PFSK-1 (cell line): ENCODE measurements around the gene SLC6A11.

ENCODE experiments used
- FOXP2 ChIP-seq: optimal IDR thresholded peaks from 2 replicates; pipeline ENCODE3; 2011; ENCODE audit warnings: borderline replicate concordance, control low read depth, inconsistent platforms; ENCODE audit not compliant: insufficient read depth; ENCODE audit errors: extremely low read length, extremely low read depth
- POLR2AphosphoS5 ChIP-seq: IDR thresholded peaks from 2 replicates; pipeline ENCODE4 v1.6.1; 2012; ENCODE audit warnings: low read depth, mild to moderate bottlenecking, control low read depth, low read length, moderate library complexity
- SIN3A ChIP-seq: IDR thresholded peaks from 2 replicates; pipeline ENCODE4 v1.6.1; 2012; ENCODE audit warnings: mild to moderate bottlenecking, low read length, moderate library complexity, borderline replicate concordance; ENCODE audit not compliant: insufficient read depth
- TAF1 ChIP-seq: IDR thresholded peaks from 2 replicates; pipeline ENCODE4 v1.6.1; 2012; ENCODE audit warnings: low read length, control low read depth, borderline replicate concordance; ENCODE audit not compliant: insufficient read depth
- TF ChIP-seq, protein P1 (sequence below), 2 experiments: IDR thresholded peaks; 2 replicates each; pipeline versions ENCODE4 v1.6.1 to v1.8.0; 2011 to 2012; ENCODE audit warnings: low read depth in 2 of 2, low read length in 2 of 2, control low read depth in 1 of 2, inconsistent platforms in 1 of 2, mild to moderate bottlenecking in 1 of 2, moderate library complexity in 1 of 2; ENCODE audit not compliant: insufficient read depth in 1 of 2

SLC6A11 gene

DNA sequence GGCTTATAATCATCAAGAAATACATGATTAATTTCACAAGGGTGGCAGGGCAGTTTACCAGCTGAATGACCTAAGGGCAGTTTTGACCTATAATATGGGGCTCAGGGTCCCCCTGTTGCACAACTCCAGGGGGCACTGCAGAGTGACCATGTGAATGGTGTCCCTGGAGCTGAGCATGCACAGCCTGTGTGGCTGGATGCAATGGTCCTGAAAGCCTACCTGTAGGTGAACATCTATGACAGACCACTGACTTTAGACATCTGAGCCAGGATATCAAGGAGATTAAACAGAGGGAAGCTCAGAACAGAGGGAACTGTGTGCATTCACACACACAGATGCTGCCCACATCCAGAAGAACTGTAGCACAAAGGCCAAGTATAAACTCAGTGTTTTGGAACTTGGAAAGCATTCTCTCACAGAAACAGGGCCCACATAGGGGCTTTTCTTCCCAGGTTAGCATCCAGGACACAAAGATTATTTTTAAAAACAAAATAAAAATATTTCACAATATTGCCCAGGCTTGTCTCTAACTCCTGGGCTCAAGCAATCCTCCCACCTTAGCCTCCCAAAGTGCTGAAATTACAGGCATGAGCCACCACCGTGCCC is 7.8 kb upstream of the SLC6A11 start:
- TF ChIP-seq TAF1 (no peak), FOXP2 (no peak)

DNA sequence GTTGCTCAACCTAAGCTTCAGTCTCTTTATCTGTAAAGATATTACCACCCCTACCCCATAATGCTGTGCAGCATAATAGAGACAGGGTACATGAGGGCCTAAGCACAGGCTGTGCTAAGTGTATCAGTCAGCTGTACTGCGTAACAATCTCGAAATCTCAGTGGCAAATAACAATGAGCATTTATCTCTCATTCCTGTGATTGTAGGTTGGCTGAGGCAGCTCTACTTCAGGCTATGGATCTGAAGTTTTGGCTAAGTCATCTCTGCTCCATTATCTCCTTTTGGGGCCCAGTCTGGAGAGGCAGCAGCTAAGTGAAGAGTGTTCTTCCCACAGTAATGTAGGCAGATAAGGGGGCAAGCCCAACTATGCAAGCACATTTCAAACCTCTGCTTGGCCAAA is 7.1 kb upstream of the SLC6A11 start:
- TF ChIP-seq FOXP2 (no peak), TAF1 (no peak), POLR2AphosphoS5 (no peak), SIN3A (no peak)
- TF ChIP-seq, protein P1, sequence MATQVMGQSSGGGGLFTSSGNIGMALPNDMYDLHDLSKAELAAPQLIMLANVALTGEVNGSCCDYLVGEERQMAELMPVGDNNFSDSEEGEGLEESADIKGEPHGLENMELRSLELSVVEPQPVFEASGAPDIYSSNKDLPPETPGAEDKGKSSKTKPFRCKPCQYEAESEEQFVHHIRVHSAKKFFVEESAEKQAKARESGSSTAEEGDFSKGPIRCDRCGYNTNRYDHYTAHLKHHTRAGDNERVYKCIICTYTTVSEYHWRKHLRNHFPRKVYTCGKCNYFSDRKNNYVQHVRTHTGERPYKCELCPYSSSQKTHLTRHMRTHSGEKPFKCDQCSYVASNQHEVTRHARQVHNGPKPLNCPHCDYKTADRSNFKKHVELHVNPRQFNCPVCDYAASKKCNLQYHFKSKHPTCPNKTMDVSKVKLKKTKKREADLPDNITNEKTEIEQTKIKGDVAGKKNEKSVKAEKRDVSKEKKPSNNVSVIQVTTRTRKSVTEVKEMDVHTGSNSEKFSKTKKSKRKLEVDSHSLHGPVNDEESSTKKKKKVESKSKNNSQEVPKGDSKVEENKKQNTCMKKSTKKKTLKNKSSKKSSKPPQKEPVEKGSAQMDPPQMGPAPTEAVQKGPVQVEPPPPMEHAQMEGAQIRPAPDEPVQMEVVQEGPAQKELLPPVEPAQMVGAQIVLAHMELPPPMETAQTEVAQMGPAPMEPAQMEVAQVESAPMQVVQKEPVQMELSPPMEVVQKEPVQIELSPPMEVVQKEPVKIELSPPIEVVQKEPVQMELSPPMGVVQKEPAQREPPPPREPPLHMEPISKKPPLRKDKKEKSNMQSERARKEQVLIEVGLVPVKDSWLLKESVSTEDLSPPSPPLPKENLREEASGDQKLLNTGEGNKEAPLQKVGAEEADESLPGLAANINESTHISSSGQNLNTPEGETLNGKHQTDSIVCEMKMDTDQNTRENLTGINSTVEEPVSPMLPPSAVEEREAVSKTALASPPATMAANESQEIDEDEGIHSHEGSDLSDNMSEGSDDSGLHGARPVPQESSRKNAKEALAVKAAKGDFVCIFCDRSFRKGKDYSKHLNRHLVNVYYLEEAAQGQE (IDR thresholded peaks at IDR 0.05; ENCODE audit: insufficient read depth in 1 of 2, low read depth in 2 of 2, low read length in 2 of 2): no peak

DNA sequence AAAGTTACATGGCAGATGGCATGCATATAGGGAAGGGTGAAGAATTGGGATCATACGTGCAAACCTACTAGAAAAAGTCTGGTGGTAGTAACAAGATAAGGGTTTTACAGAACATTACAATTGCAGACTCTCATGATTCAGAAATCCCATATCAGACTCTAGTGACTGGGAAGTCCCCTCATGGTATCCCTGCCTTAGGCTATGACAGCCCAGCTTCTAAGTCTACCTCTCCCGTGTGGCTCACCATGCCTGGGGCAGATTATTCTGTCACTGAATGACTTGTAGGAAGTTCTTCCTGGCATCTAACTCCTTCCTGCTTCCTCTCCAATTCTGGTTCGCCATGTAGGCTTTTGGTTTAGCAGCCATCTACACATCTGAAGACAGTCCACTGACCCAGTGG is 5.7 kb upstream of the SLC6A11 start:
- TF ChIP-seq FOXP2: no peak
- TF ChIP-seq, protein P1 (IDR thresholded peaks at IDR 0.05; ENCODE audit: insufficient read depth in 1 of 2, low read depth in 2 of 2, low read length in 2 of 2): no peak
- no peak for TF ChIP-seq TAF1
- TF ChIP-seq SIN3A: no peak
- TF ChIP-seq POLR2AphosphoS5: no peak

DNA sequence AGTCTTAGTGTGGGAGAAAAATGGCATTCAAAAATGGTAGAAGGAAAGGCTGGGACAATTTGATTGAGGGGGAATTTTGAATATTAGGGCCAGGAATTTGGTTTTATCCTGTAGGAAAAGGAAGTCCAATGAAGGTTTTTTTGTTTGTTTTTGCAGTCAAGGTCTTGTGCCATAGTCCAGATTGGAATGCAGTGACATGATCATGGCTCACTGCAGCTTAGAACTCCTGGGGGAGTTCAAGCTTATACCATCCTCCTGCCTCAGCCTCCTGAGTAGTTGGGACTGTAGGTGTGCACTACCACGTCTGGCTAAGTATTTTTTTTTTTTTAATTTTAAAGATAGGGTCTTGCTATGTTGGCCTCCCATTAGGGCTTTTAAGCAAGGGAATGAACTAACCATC is 2.6 kb upstream of the SLC6A11 start:
- TF ChIP-seq POLR2AphosphoS5: no peak
- TF ChIP-seq SIN3A: no peak
- TF ChIP-seq TAF1: no peak
- TF ChIP-seq, protein P1 (IDR thresholded peaks at IDR 0.05; ENCODE audit: insufficient read depth in 1 of 2, low read depth in 2 of 2, low read length in 2 of 2): no peak
- no peak for TF ChIP-seq FOXP2

DNA sequence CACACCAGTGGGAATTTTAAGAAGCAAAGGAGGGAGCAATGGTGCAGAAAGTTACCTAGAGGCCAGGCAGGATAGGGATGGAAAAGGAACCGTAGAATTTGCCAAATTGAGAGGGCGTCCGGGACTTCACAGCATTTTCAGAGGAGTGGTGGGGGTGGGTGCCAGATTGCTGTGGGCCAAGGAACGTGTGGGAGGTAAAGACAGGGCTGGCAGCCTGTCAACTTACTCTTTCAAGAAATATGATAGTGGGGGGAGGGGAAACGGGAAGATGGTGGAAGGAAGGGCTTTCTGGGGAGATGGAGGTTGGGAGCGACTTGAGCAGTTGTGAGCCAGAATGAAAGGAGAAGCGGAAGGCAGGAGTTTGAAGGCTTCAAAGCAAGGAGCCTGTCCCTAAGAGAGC is 1.4 kb upstream of the SLC6A11 start:
- TF ChIP-seq FOXP2 (no peak), TAF1 (no peak)
- TF ChIP-seq, protein P1 (IDR thresholded peaks at IDR 0.05; ENCODE audit: insufficient read depth in 1 of 2, low read depth in 2 of 2, low read length in 2 of 2): no peak
